ENCODE results near the gene CCDC85C.

Gene CCDC85C

GRCh38 chr14:99612738-99613330 is 8.8 kb upstream of the CCDC85C start:
- H3K79me2 ChIP-seq (ENCODE audit: control insufficient read depth, insufficient read depth, low read length), result no peaks in the 10 kb centered on the region
- H3K4me1 ChIP-seq (ENCODE audit: control insufficient read depth, low read depth, low read length), result no peaks in the 10 kb centered on the region
- H2BK120ac ChIP-seq (ENCODE audit: low read depth, low read length), result no peak overlapping the region
- no peak overlapping the region for H3K27ac ChIP-seq (ENCODE audit: low read depth, low read length)
- no peaks in the 10 kb centered on the region for H3K36me3 ChIP-seq (ENCODE audit: control insufficient read depth, insufficient read depth, low read length)
- H3K18ac ChIP-seq (ENCODE audit: low read length), result no peak overlapping the region
- H3K4me2 ChIP-seq (ENCODE audit: low read length), result no peak overlapping the region
- no peak overlapping the region for H3K9ac ChIP-seq (ENCODE audit: low read length)
- H3K27me3 ChIP-seq (ENCODE audit: insufficient read depth, low read length, poor library complexity), result no peaks in the 10 kb centered on the region
- no peak overlapping the region for H3K23ac ChIP-seq (ENCODE audit: low read length)
- H2BK5ac ChIP-seq (ENCODE audit: low read length), result no peak overlapping the region
- no peak overlapping the region for H3K4me3 ChIP-seq (ENCODE audit: low read length)
- DNase-seq, result no peak
- no peak overlapping the region for H2BK15ac ChIP-seq (replicated peaks; ENCODE audit: low read depth)
- no peaks in the 10 kb centered on the region for H3K79me1 ChIP-seq (ENCODE audit: low read length)
- no peak overlapping the region for H3K4ac ChIP-seq (ENCODE audit: low read depth, low read length)
- no peak overlapping the region for H4K5ac ChIP-seq (ENCODE audit: low read length)
- no peak overlapping the region for H2AK5ac ChIP-seq (ENCODE audit: low read length)
- no CpG with 5 or more reads among the region's 8 CpGs for WGBS (ENCODE audit: extremely low coverage, insufficient coverage, low lambda C conversion rate)
- H4K8ac ChIP-seq (ENCODE audit: low read depth, low read length), result no peak overlapping the region
- no peak overlapping the region for H3K56ac ChIP-seq (ENCODE audit: low read length)

GRCh38 chr14:99612071-99612737 is 8.2 kb upstream of the CCDC85C start:
- Histone ChIP-seq H2BK15ac (replicated peaks; ENCODE audit: low read depth) (no peak overlapping the region), H3K79me1 (ENCODE audit: low read length) (no peaks in the 10 kb centered on the region), H3K9ac (ENCODE audit: low read length) (no peak overlapping the region), H3K56ac (ENCODE audit: low read length) (no peak overlapping the region), H3K23ac (ENCODE audit: low read length) (no peak overlapping the region), H4K5ac (ENCODE audit: low read length) (no peak overlapping the region), H2BK120ac (ENCODE audit: low read depth, low read length) (no peak overlapping the region), H2BK5ac (ENCODE audit: low read length) (no peak overlapping the region), H3K4me1 (ENCODE audit: control insufficient read depth, low read depth, low read length) (no peaks in the 10 kb centered on the region), H3K36me3 (ENCODE audit: control insufficient read depth, insufficient read depth, low read length) (no peaks in the 10 kb centered on the region), H3K4me3 (ENCODE audit: low read length) (no peak overlapping the region), H3K4ac (ENCODE audit: low read depth, low read length) (no peak overlapping the region), H2AK5ac (ENCODE audit: low read length) (no peak overlapping the region), H3K18ac (ENCODE audit: low read length) (no peak overlapping the region), H3K79me2 (ENCODE audit: control insufficient read depth, insufficient read depth, low read length) (no peaks in the 10 kb centered on the region), H3K4me2 (ENCODE audit: low read length) (no peak overlapping the region), H3K27ac (ENCODE audit: low read depth, low read length) (no peak overlapping the region), H3K27me3 (ENCODE audit: insufficient read depth, low read length, poor library complexity) (no peaks in the 10 kb centered on the region), H4K8ac (ENCODE audit: low read depth, low read length) (no peak overlapping the region)
- WGBS (ENCODE audit: extremely low coverage, insufficient coverage, low lambda C conversion rate), result no CpG with 5 or more reads among the region's 11 CpGs
- DNase-seq, result no peak

- Histone ChIP-seq H3K23ac (ENCODE audit: low read length) (no peak overlapping the region), H4K5ac (ENCODE audit: low read length) (no peak overlapping the region), H3K27ac (ENCODE audit: low read depth, low read length) (no peak overlapping the region), H3K9ac (ENCODE audit: low read length) (no peak overlapping the region), H3K79me1 (ENCODE audit: low read length) (no peaks in the 10 kb centered on the region), H2BK5ac (ENCODE audit: low read length) (no peak overlapping the region), H3K56ac (ENCODE audit: low read length) (no peak overlapping the region), H3K79me2 (ENCODE audit: control insufficient read depth, insufficient read depth, low read length) (no peaks in the 10 kb centered on the region), H4K8ac (ENCODE audit: low read depth, low read length) (no peak overlapping the region), H2AK5ac (ENCODE audit: low read length) (no peak overlapping the region), H3K4me1 (ENCODE audit: control insufficient read depth, low read depth, low read length) (no peaks in the 10 kb centered on the region), H2BK120ac (ENCODE audit: low read depth, low read length) (no peak overlapping the region), H3K27me3 (ENCODE audit: insufficient read depth, low read length, poor library complexity) (no peaks in the 10 kb centered on the region), H3K4me3 (ENCODE audit: low read length) (no peak overlapping the region), H3K36me3 (ENCODE audit: control insufficient read depth, insufficient read depth, low read length) (no peaks in the 10 kb centered on the region), H3K4ac (ENCODE audit: low read depth, low read length) (no peak overlapping the region), H3K4me2 (ENCODE audit: low read length) (no peak overlapping the region), H3K18ac (ENCODE audit: low read length) (no peak overlapping the region), H2BK15ac (replicated peaks; ENCODE audit: low read depth) (no peak overlapping the region)
- WGBS (ENCODE audit: extremely low coverage, insufficient coverage, low lambda C conversion rate), result no CpG with 5 or more reads among the region's 4 CpGs
- no peak for DNase-seq
These were observed 7.6 kb upstream of the CCDC85C start for GRCh38 chr14:99611646-99612045.

- Histone ChIP-seq H2BK120ac (ENCODE audit: low read depth, low read length) (no peak overlapping the region), H3K9ac (ENCODE audit: low read length) (no peak overlapping the region), H2BK15ac (replicated peaks; ENCODE audit: low read depth) (no peak overlapping the region), H3K4me1 (ENCODE audit: control insufficient read depth, low read depth, low read length) (peaks cover 4% of the 10 kb centered on the region), H3K4me2 (ENCODE audit: low read length) (no peak overlapping the region), H3K18ac (ENCODE audit: low read length) (no peak overlapping the region), H3K4me3 (ENCODE audit: low read length) (no peak overlapping the region), H4K5ac (ENCODE audit: low read length) (no peak overlapping the region), H3K4ac (ENCODE audit: low read depth, low read length) (no peak overlapping the region), H3K56ac (ENCODE audit: low read length) (no peak overlapping the region), H3K79me2 (ENCODE audit: control insufficient read depth, insufficient read depth, low read length) (no peaks in the 10 kb centered on the region), H3K27ac (ENCODE audit: low read depth, low read length) (no peak overlapping the region), H4K8ac (ENCODE audit: low read depth, low read length) (no peak overlapping the region), H3K27me3 (ENCODE audit: insufficient read depth, low read length, poor library complexity) (no peaks in the 10 kb centered on the region), H3K23ac (ENCODE audit: low read length) (no peak overlapping the region), H3K36me3 (ENCODE audit: control insufficient read depth, insufficient read depth, low read length) (no peaks in the 10 kb centered on the region), H2AK5ac (ENCODE audit: low read length) (no peak overlapping the region), H2BK5ac (ENCODE audit: low read length) (no peak overlapping the region), H3K79me1 (ENCODE audit: low read length) (no peaks in the 10 kb centered on the region)
- no peak for DNase-seq
- WGBS (ENCODE audit: extremely low coverage, insufficient coverage, low lambda C conversion rate), result no CpG with 5 or more reads among the region's 10 CpGs
These were observed 5.5 kb upstream of the CCDC85C start for GRCh38 chr14:99609245-99610170.

GRCh38 chr14:99608591-99608990 is 4.6 kb upstream of the CCDC85C start:
- Histone ChIP-seq H3K27ac (ENCODE audit: low read depth, low read length) (no peak overlapping the region), H3K4me2 (ENCODE audit: low read length) (no peak overlapping the region), H3K79me1 (ENCODE audit: low read length) (no peaks in the 10 kb centered on the region), H3K23ac (ENCODE audit: low read length) (no peak overlapping the region), H3K4me3 (ENCODE audit: low read length) (no peak overlapping the region), H3K4ac (ENCODE audit: low read depth, low read length) (no peak overlapping the region), H3K4me1 (ENCODE audit: control insufficient read depth, low read depth, low read length) (peaks cover 4% of the 10 kb centered on the region), H2BK15ac (replicated peaks; ENCODE audit: low read depth) (no peak overlapping the region), H4K8ac (ENCODE audit: low read depth, low read length) (no peak overlapping the region), H3K27me3 (ENCODE audit: insufficient read depth, low read length, poor library complexity) (no peaks in the 10 kb centered on the region), H2BK5ac (ENCODE audit: low read length) (no peak overlapping the region), H2AK5ac (ENCODE audit: low read length) (no peak overlapping the region), H3K36me3 (ENCODE audit: control insufficient read depth, insufficient read depth, low read length) (no peaks in the 10 kb centered on the region), H3K9ac (ENCODE audit: low read length) (no peak overlapping the region), H3K56ac (ENCODE audit: low read length) (no peak overlapping the region), H3K18ac (ENCODE audit: low read length) (no peak overlapping the region), H3K79me2 (ENCODE audit: control insufficient read depth, insufficient read depth, low read length) (no peaks in the 10 kb centered on the region), H4K5ac (ENCODE audit: low read length) (no peak overlapping the region), H2BK120ac (ENCODE audit: low read depth, low read length) (no peak overlapping the region)
- no peak for DNase-seq
- no CpG with 5 or more reads among the region's 2 CpGs for WGBS (ENCODE audit: extremely low coverage, insufficient coverage, low lambda C conversion rate)
